ENCODE data around the gene TMED5.

DNA sequence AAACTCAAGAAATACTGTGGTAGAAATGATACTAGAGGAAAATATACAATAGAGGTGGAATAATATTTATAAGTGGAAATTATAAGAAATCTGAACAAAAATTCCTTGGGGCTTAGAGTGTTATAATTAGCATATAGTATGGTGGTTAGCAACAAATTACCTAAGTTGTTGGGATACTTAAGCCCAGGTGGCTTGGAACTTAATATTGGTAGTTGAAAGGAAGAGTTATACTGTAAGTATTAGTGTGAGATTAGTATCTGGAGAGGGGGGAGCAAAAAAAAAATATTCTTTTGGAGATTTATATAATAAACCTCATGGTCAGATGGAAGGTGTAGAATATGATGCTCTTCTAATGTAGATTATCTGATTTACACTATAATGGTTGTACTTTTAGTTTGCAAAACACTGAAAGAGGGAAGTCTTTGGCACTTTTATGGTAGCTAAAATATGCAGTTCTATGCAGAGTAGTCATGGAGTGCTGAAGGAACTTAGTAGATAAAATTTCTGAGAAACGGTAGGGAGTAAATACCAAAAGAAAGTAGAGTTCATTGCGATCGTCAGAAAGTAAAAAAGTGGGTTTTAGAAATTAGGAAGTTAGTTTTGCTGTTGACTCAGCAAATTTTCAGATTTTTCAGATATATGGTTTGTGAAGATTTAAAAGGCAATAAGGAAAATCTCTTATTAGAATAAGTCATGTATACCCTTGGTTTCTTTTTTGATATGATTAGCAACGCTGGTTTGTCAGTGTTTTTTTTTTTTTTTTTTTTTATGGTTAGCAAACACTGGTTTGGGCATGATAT, 55.5 kb downstream of the TMED5 start:
- TF ChIP-seq LEF1 (IDR thresholded peaks at IDR 0.05; ENCODE audit: borderline replicate concordance) (no peak), FOXM1 (IDR thresholded peaks at IDR 0.05; ENCODE audit: borderline replicate concordance) (no peak), FOXK2 (IDR thresholded peaks at IDR 0.05) (no peak), BHLHE40 (IDR thresholded peaks at IDR 0.05; ENCODE audit: borderline replicate concordance) (no peak), ARNT (IDR thresholded peaks at IDR 0.05) (no peak), ZNF384 (IDR thresholded peaks at IDR 0.05) (no peak), CTBP1 (IDR thresholded peaks at IDR 0.05; ENCODE audit: borderline replicate concordance) (no peak), NFRKB (IDR thresholded peaks at IDR 0.05) (no peak), SUZ12 (IDR thresholded peaks at IDR 0.05) (no peak), FOXA1 (IDR thresholded peaks at IDR 0.05) (no peak), SP1 (IDR thresholded peaks at IDR 0.05) (no peak), ELF4 (IDR thresholded peaks at IDR 0.05) (no peak), L3MBTL2 (conservative IDR thresholded peaks at IDR 0.05) (no peak)
